HG02623 (cell line): ENCODE measurements around the gene GDPGP1.
A peak's percentile ranks its signal among the peaks of the same experiment; 100 is the strongest.
"Not testable (repeated sequence)": the region's sequence is repeated elsewhere in the genome, so short reads cannot be mapped to it uniquely, and the experiment has no call there.

ENCODE experiments used
- ATAC-seq: cut with Tn5 transposase; IDR thresholded peaks from one replicate; pipeline ENCODE4 v1.9.1; 2021; ENCODE audit warnings: moderate library complexity; ENCODE audit not compliant: unreplicated experiment

Gene GDPGP1

GRCh38 chr15:90259524-90259923, 25.5 kb downstream of the GDPGP1 start:
- peak; percentile 77 for ATAC-seq

GRCh38 chr15:90260731-90261130, 26.7 kb downstream of the GDPGP1 start:
- not testable (repeated sequence) for ATAC-seq

GRCh38 chr15:90261811-90262210, 27.8 kb downstream of the GDPGP1 start:
- no peak for ATAC-seq

GRCh38 chr15:90262426-90262825, 28.4 kb downstream of the GDPGP1 start:
- ATAC-seq: no peak

GRCh38 chr15:90264671-90265070, 30.7 kb downstream of the GDPGP1 start:
- no peak for ATAC-seq

- peak; percentile 87 for ATAC-seq
Observed at GRCh38 chr15:90265271-90266060, 31.5 kb downstream of the GDPGP1 start, which contains the start of gene NGRN. TSS of gene NGRN (plus strand) at chr15:90265672. CDS start at chr15:90265713, 41 bp downstream.

- peak; percentile 20 for ATAC-seq
Observed at GRCh38 chr15:90266061-90266431, 32.0 kb downstream of the GDPGP1 start.

GRCh38 chr15:90266485-90266884, 32.5 kb downstream of the GDPGP1 start:
- ATAC-seq: no peak

GRCh38 chr15:90268415-90268814, 34.4 kb downstream of the GDPGP1 start:
- no peak for ATAC-seq

- ATAC-seq: no peak
Observed at GRCh38 chr15:90270502-90271150, 36.6 kb downstream of the GDPGP1 start.

GRCh38 chr15:90271459-90272166, 37.6 kb downstream of the GDPGP1 start:
- no peak for ATAC-seq

- not testable (repeated sequence) for ATAC-seq
Observed at GRCh38 chr15:90278467-90278866, 44.5 kb downstream of the GDPGP1 start.

- not testable (repeated sequence) for ATAC-seq
Observed at GRCh38 chr15:90280743-90281142, 46.7 kb downstream of the GDPGP1 start.

- not testable (repeated sequence) for ATAC-seq
Observed at GRCh38 chr15:90281637-90282036, 47.6 kb downstream of the GDPGP1 start.

- no peak for ATAC-seq
Observed at GRCh38 chr15:90286678-90287077, 52.7 kb downstream of the GDPGP1 start.

- no peak for ATAC-seq
Observed at GRCh38 chr15:90287101-90287500, 53.1 kb downstream of the GDPGP1 start.

GRCh38 chr15:90287946-90288345, 53.9 kb downstream of the GDPGP1 start:
- no peak for ATAC-seq

- no peak for ATAC-seq
Observed at GRCh38 chr15:90291679-90292356, 57.8 kb downstream of the GDPGP1 start.

- ATAC-seq: not testable (repeated sequence)
Observed at GRCh38 chr15:90293040-90293810, 59.2 kb downstream of the GDPGP1 start.

GRCh38 chr15:90294159-90294558, 60.1 kb downstream of the GDPGP1 start:
- no peak for ATAC-seq
